B cell (primary cell): ENCODE measurements around the gene AADACL3. TPM values are rescaled to one million over a fixed set of nuclear protein-coding genes. Genes with fewer than 3 reads are reported as not detected.

Source experiments
- ATAC-seq: fragments of 200-7000 bp; cut with Tn5 transposase; one replicate; pipeline ENCODE4 v1.10.0; 2021; ENCODE audit warnings: low read depth, mild to moderate bottlenecking, moderate number of reproducible peaks, moderate library complexity
- CTCF ChIA-PET: fragments of 350-600 bp; sonication (Branson Sonifier 250); formaldehyde crosslinking; loops from one replicate; lab custom pipeline; 2021; ENCODE audit warnings: antibody characterized with exemption, inconsistent platforms; lab: Charles Lee
- POLR2A ChIA-PET: fragments of 350-600 bp; sonication (Branson Sonifier 250); formaldehyde crosslinking; loops from one replicate; lab custom pipeline; 2021; ENCODE audit warnings: antibody characterized with exemption; lab: Charles Lee
- DNase-seq: peaks from one replicate; pipeline ENCODE4 v3.0.0; 2013
- H2AFZ ChIP-seq: 2 replicates; pipeline ENCODE4 v1.6.1; 2012; ENCODE audit warnings: mild to moderate bottlenecking, low read depth, low read length; ENCODE audit not compliant: insufficient read depth, poor library complexity, severe bottlenecking
- H3K27ac ChIP-seq, 2 donors: 1 replicate in 1 of 2; 2 replicates in 1 of 2; pipeline ENCODE4 v1.5.1; 2012 to 2013; ENCODE audit warnings: low read length in 2 of 2, mild to moderate bottlenecking in 2 of 2, moderate library complexity in 1 of 2
- H3K27me3 ChIP-seq, 4 experiments: fragments of 200-600 bp in 1 of 4; sonication (generic) in 1 of 4; replicated peaks in 1 of 4; 1 replicate in 2 of 4; 2 replicates in 2 of 4; pipeline versions ENCODE4 v1.6.1 to v1.7.0; 2013 to 2016; ENCODE audit warnings: low read length in 3 of 4, mild to moderate bottlenecking in 2 of 4, mixed read lengths in 1 of 4, moderate library complexity in 1 of 4; ENCODE audit not compliant: insufficient read depth in 4 of 4, control insufficient read depth in 3 of 4; ENCODE audit errors: control extremely low read depth in 1 of 4
- H3K36me3 ChIP-seq, 2 experiments: replicated peaks in 1 of 2; 1 replicate in 1 of 2; 2 replicates in 1 of 2; pipeline versions ENCODE4 v1.6.1 to v1.7.1; 2013; ENCODE audit warnings: low read length in 1 of 2; ENCODE audit not compliant: insufficient read depth in 2 of 2, control insufficient read depth in 1 of 2; ENCODE audit errors: control extremely low read depth in 1 of 2, extremely low read depth in 1 of 2
- H3K4me1 ChIP-seq, 2 donors: fragments of 200-600 bp in 1 of 2; sonication (generic) in 1 of 2; 1 replicate in 1 of 2; 2 replicates in 1 of 2; pipeline versions ENCODE4 v1.5.1 to v1.6.1; 2013 to 2017; ENCODE audit warnings: low read length in 2 of 2; ENCODE audit not compliant: control insufficient read depth in 2 of 2, insufficient read depth in 2 of 2
- H3K4me2 ChIP-seq: replicated peaks from 2 replicates; pipeline ENCODE3; 2012; ENCODE audit warnings: mild to moderate bottlenecking, low read depth, low read length; ENCODE audit not compliant: poor library complexity, severe bottlenecking
- H3K4me3 ChIP-seq, 5 experiments: fragments of 200-600 bp in 1 of 5; sonication (generic) in 1 of 5; 1 replicate in 3 of 5; 2 replicates in 2 of 5; pipeline versions ENCODE4 v1.5.1 to v1.7.0; 2011 to 2016; ENCODE audit warnings: low read length in 4 of 5, mild to moderate bottlenecking in 4 of 5, low read depth in 2 of 5, control low read depth in 1 of 5, moderate library complexity in 1 of 5; ENCODE audit not compliant: insufficient read depth in 1 of 5; ENCODE audit errors: control extremely low read depth in 1 of 5, extremely low read depth in 1 of 5
- H3K79me2 ChIP-seq: fragments of 200-600 bp; sonication (generic); one replicate; pipeline ENCODE4 v1.6.0; 2016; ENCODE audit warnings: low read length; ENCODE audit not compliant: control insufficient read depth, insufficient read depth
- H3K9ac ChIP-seq: fragments of 200-600 bp; sonication (generic); 2 replicates; pipeline ENCODE4 v1.6.1; 2017; ENCODE audit warnings: mild to moderate bottlenecking, low read length, moderate library complexity
- H3K9me3 ChIP-seq, 3 donors: one replicate each; pipeline versions ENCODE4 v1.6.1 to v1.7.1; 2013; ENCODE audit warnings: low read length in 2 of 3; ENCODE audit not compliant: control insufficient read depth in 2 of 3, insufficient read depth in 1 of 3; ENCODE audit errors: control extremely low read depth in 1 of 3
- H4K20me1 ChIP-seq: 2 replicates; pipeline ENCODE4 v1.6.0; 2012; ENCODE audit warnings: mild to moderate bottlenecking, low read length; ENCODE audit not compliant: insufficient read depth, control insufficient read depth, poor library complexity, severe bottlenecking
- H3K27ac Mint-ChIP-seq: one replicate; pipeline ENCODE4 v1.8.0; 2021; ENCODE audit warnings: mixed read lengths
- H3K27me3 Mint-ChIP-seq: one replicate; pipeline ENCODE4 v1.8.0; 2021; ENCODE audit warnings: mixed read lengths
- H3K4me1 Mint-ChIP-seq: one replicate; pipeline ENCODE4 v1.8.0; 2021; ENCODE audit warnings: mixed read lengths
- H3K4me3 Mint-ChIP-seq: one replicate; pipeline ENCODE4 v1.8.0; 2021; ENCODE audit warnings: mixed read lengths
- H3K9me3 Mint-ChIP-seq: one replicate; pipeline ENCODE4 v1.8.0; 2022; ENCODE audit warnings: mixed read lengths; ENCODE audit not compliant: insufficient read depth
- EZH2 ChIP-seq: IDR thresholded peaks from 2 replicates; pipeline ENCODE4 v1.6.1; 2012; ENCODE audit warnings: borderline replicate concordance, low read depth, mild to moderate bottlenecking, moderate library complexity, low read length; ENCODE audit not compliant: insufficient read depth, poor library complexity, severe bottlenecking
- WGBS: methylation state at CpG from one replicate; pipeline ENCODE4 v1.1.5; 2013; ENCODE audit warnings: missing lambda C conversion rate; ENCODE audit not compliant: insufficient coverage; 5-methylcytosine and 5-hydroxymethylcytosine counted together
- intact Hi-C: fragments of 100-400 bp; cut with micrococcal nuclease; formaldehyde crosslinking; loops from one replicate; pipeline ENCODE4 v1.10.0; 2022
- polyA plus RNA-seq: library from polyadenylated mRNA; depleted of rRNA; stranded (reverse); fragments of >200 nt; gene quantifications from 2 replicates; pipeline ENCODE4 v1.2.3, GENCODE V29; 2012
- total RNA-seq, 2 donors: library from RNA; stranded (reverse); fragments of 120-200 nt in 1 of 2; gene quantifications; 1 replicate in 1 of 2; 2 replicates in 1 of 2; pipeline versions ENCODE4 v1.2.3 to v1.2.4, GENCODE V29; 2013 to 2022
- TF ChIP-seq, protein P1 (sequence below): fragments of 200-600 bp; IDR thresholded peaks from one replicate; pipeline ENCODE4 v1.8.0; 2022; ENCODE audit warnings: antibody characterized with exemption, mild to moderate bottlenecking

The AADACL3 gene
- total and polyA plus RNA-seq, 2 donors (not counting 1 experiment from before 2014, with no cell fraction given), result not detected

DNA sequence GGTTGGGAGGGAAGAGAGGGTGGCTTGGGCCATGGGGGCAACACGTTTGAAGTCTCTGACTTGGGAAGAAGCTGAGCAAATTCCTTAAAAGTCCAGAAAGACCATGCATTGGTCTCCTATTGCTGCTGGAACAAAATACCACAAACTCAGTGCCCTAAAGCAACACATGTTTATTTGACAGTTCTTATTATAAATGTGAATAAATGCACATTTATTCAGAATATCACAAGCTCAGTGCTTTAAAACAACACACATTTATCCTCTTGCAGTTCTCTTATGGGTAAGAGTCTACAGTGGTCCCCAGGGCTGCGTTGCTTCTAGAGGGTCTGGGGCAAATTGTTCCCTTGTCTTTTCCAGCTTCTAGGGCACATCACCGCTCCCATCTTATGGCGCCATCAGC, 47.6 kb downstream of the AADACL3 start:
- Mint-ChIP-seq H3K27ac (no peak overlapping the region), H3K27me3 (peaks cover 12% of the 10 kb centered on the region), H3K4me3 (no peak overlapping the region), H3K9me3 (no peaks in the 10 kb centered on the region), H3K4me1 (no peaks in the 10 kb centered on the region)
- ChIA-PET POLR2A (no interaction called here), CTCF (no interaction called here)
- Histone ChIP-seq H3K36me3 (no peaks in the 10 kb centered on the region), H3K27me3 (no peaks in the 10 kb centered on the region), H3K9ac (no peak overlapping the region), H3K9me3 (no peaks in the 10 kb centered on the region), H3K4me1 (no peaks in the 10 kb centered on the region), H3K4me2 (no peak overlapping the region), H3K27ac (no peak overlapping the region), H4K20me1 (no peaks in the 10 kb centered on the region), H2AFZ (no peak overlapping the region), H3K79me2 (no peaks in the 10 kb centered on the region), H3K4me3 (no peak overlapping the region)
- ATAC-seq, result no peak
- TF ChIP-seq, protein P1, sequence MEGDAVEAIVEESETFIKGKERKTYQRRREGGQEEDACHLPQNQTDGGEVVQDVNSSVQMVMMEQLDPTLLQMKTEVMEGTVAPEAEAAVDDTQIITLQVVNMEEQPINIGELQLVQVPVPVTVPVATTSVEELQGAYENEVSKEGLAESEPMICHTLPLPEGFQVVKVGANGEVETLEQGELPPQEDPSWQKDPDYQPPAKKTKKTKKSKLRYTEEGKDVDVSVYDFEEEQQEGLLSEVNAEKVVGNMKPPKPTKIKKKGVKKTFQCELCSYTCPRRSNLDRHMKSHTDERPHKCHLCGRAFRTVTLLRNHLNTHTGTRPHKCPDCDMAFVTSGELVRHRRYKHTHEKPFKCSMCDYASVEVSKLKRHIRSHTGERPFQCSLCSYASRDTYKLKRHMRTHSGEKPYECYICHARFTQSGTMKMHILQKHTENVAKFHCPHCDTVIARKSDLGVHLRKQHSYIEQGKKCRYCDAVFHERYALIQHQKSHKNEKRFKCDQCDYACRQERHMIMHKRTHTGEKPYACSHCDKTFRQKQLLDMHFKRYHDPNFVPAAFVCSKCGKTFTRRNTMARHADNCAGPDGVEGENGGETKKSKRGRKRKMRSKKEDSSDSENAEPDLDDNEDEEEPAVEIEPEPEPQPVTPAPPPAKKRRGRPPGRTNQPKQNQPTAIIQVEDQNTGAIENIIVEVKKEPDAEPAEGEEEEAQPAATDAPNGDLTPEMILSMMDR, result no peak
- TF ChIP-seq EZH2, result no peak
- 81% methylated on average over 3 of the region's 4 CpGs for WGBS
- no peak for DNase-seq
- intact Hi-C loops, result no loop called here

DNA sequence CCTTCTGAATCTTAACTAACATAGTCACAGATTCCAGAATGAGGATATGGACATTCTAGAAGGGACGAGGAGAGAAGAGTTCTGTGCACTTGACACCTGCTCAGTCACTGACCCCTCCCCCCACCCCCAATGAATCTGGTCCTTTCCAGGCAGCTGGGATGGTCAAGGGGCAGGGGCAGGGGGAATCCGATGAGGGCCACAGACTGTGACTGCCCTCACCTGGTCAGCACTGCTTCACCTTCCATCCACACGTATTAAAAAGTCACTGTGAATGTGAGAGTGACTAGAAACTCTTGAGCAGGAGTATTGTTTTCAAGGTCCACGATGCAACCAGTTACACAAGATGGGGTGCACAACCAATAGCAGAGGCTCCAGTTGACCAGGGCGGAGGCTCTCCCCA, 48.1 kb downstream of the AADACL3 start:
- Histone ChIP-seq H3K9me3 (no peaks in the 10 kb centered on the region), H3K36me3 (no peaks in the 10 kb centered on the region), H3K4me2 (no peak overlapping the region), H3K4me1 (no peaks in the 10 kb centered on the region), H3K79me2 (no peaks in the 10 kb centered on the region), H3K4me3 (no peak overlapping the region), H2AFZ (no peak overlapping the region), H3K27ac (no peak overlapping the region), H4K20me1 (no peaks in the 10 kb centered on the region), H3K9ac (no peak overlapping the region), H3K27me3 (peaks cover 0 to 3% (median 0%) of the 10 kb centered on the region in 4 experiments)
- ATAC-seq (no peak), DNase-seq (no peak)
- Mint-ChIP-seq H3K4me1 (no peaks in the 10 kb centered on the region), H3K27ac (no peak overlapping the region), H3K9me3 (no peaks in the 10 kb centered on the region), H3K27me3 (peaks cover 9% of the 10 kb centered on the region), H3K4me3 (no peak overlapping the region)
- intact Hi-C loops, result no loop called here
- ChIA-PET CTCF (no interaction called here), POLR2A (no interaction called here)
- TF ChIP-seq EZH2, result no peak
- 60% methylated on average over 3 of the region's 5 CpGs for WGBS
